Measurements from ENCODE around the gene ANKRD11. TPM values are rescaled to one million over a fixed set of nuclear protein-coding genes. Genes with fewer than 3 reads are reported as not detected.
A peak's percentile ranks its signal among the peaks of the same experiment; 100 is the strongest.
"Not testable (repeated sequence)": the region's sequence is repeated elsewhere in the genome, so short reads cannot be mapped to it uniquely, and the experiment has no call there.

ANKRD11 gene
- total RNA-seq, 2 experiments from 2014 or later: 184 to 235 TPM

DNA sequence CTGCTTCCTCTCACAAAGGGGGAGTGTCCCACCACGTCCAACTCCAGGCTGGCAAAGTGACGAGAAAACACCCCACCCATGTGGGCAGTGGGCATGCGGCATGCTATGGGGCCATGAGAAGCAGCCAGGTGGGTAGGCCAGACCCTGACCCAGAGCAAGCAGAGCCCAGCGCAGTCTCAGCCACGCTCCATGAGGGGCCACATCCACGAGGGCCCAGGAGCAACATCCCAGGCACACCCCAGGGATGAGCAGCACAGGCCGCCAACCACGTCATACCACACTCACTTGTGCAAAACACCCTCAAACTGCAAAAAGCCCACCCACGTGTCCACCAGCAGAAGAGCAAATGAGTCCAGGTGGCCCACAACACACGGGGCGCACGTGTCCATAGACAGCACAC lies 155.9 kb downstream of the ANKRD11 start:
- no peaks in the 10 kb centered on the region for H3K9me3 Mint-ChIP-seq (ENCODE audit: low read depth)
- H3K4me3 Mint-ChIP-seq: no peak overlapping the region
- ATAC-seq: no peak
- CTCF ChIA-PET: interaction anchor here (1.5 kb wide), 1 partner anchor 174 kb away, joined by 4 read pairs; the partner anchor contains the start of gene SPG7
- peaks cover 71% of the 10 kb centered on the region for H3K4me1 Mint-ChIP-seq
- peak overlapping the region; percentile 73 for H3K27ac Mint-ChIP-seq
- no peaks in the 10 kb centered on the region for H3K27me3 Mint-ChIP-seq
- no peaks in the 10 kb centered on the region for H3K36me3 Mint-ChIP-seq
- DNase-seq: no peak

GRCh38 chr16:89334050-89334449 lies 156.3 kb downstream of the ANKRD11 start:
- CTCF ChIA-PET: interaction anchor here (1.5 kb wide), 1 partner anchor 175 kb away, joined by 6 read pairs; the partner anchor contains the start of gene SPG7
- H3K36me3 Mint-ChIP-seq: peaks cover 2% of the 10 kb centered on the region
- H3K9me3 Mint-ChIP-seq (ENCODE audit: low read depth): no peaks in the 10 kb centered on the region
- DNase-seq (no peak), ATAC-seq (peak; percentile 4)
- peak overlapping the region; percentile 73 for H3K27ac Mint-ChIP-seq
- H3K27me3 Mint-ChIP-seq: no peaks in the 10 kb centered on the region
- H3K4me1 Mint-ChIP-seq: peaks cover 72% of the 10 kb centered on the region
- no peak overlapping the region for H3K4me3 Mint-ChIP-seq

DNA sequence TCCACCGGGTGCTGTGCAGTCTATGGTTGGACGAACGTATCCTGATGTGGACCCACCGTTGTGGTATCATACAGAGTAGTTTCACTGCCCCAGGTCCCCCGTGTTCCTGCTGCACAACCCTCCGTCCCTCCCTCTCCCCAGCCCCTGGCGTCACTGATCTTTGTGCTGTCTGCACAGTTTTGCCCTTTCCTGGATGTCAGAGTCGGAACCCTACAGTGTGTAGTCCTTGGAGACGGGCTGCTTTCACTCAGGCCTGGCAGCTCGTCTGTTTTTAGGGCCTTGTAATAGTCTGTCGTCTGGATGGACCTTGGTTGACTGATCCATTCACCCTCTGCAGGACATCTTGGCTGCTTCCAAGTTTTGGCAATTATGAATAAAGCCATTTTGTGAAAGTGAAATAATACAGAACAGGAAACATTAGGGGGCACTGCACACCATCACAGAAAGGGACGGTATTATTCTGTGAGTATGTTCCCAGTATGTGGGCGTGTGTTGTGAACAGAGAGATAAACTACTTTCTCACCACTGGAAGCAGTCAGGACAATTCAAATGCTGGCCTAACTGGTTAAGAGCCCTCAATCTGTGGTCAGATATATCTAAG lies 156.9 kb downstream of the ANKRD11 start:
- H3K36me3 Mint-ChIP-seq; H3K4me3 Mint-ChIP-seq; H3K27me3 Mint-ChIP-seq; H3K9me3 Mint-ChIP-seq (ENCODE audit: low read depth): not testable (repeated sequence)
- H3K27ac Mint-ChIP-seq: peak overlapping the region; percentile 73
- CTCF ChIA-PET: interaction anchor here (0.9 to 1.6 kb wide), 4 partner anchors 23 to 228 kb away, joined by 3 to 6 read pairs (median 4); partner anchors contain the start of gene SPG7
- ATAC-seq (peak; percentile 55), DNase-seq (peak; percentile 59)
- H3K4me1 Mint-ChIP-seq: peaks cover 69% of the 10 kb centered on the region

DNA sequence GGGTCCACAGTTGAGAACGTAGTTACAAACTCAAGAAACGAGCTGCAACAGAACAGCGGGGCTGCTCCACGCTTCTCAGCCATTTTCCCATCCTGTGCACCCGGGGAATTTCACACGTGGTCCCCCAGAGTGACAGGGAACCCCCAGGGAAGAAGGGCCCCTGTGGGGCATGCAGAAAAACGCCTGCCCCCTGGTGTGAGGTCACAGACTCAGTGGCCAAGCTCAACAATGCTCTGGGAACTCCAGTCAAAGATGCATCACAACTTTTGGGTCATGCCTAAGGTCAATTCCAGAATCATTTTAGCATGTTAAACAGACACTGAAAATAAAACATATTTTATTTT lies 157.5 kb downstream of the ANKRD11 start:
- ATAC-seq: no peak
- CTCF ChIA-PET: interaction anchor here (0.5 to 1.6 kb wide), 7 partner anchors 18 to 685 kb away, joined by 3 to 7 read pairs (median 3); partner anchors contain the start of gene SPG7
- DNase-seq: no peak
- peak overlapping the region; percentile 77 for H3K27ac Mint-ChIP-seq
- H3K27me3 Mint-ChIP-seq: no peaks in the 10 kb centered on the region
- H3K9me3 Mint-ChIP-seq (ENCODE audit: low read depth): no peaks in the 10 kb centered on the region
- H3K4me1 Mint-ChIP-seq: peaks cover 74% of the 10 kb centered on the region
- no peak overlapping the region for H3K4me3 Mint-ChIP-seq
- H3K36me3 Mint-ChIP-seq: peaks cover 6% of the 10 kb centered on the region

- Mint-ChIP-seq H3K27ac (peak overlapping the region; percentile 77), H3K27me3 (no peaks in the 10 kb centered on the region), H3K9me3 (ENCODE audit: low read depth) (no peaks in the 10 kb centered on the region), H3K4me1 (peaks cover 79% of the 10 kb centered on the region), H3K36me3 (peaks cover 8% of the 10 kb centered on the region), H3K4me3 (no peak overlapping the region)
- ATAC-seq (no peak), DNase-seq (peak; percentile 47)
- CTCF ChIA-PET: interaction anchor here (0.5 to 1.6 kb wide), 9 partner anchors 11 to 684 kb away, joined by 3 to 7 read pairs (median 3); partner anchors contain the start of gene SPG7
Observed at GRCh38 chr16:89332243-89332901, 158.0 kb downstream of the ANKRD11 start.

GRCh38 chr16:89331371-89332109 lies 158.8 kb downstream of the ANKRD11 start:
- Mint-ChIP-seq H3K4me3 (peak overlapping the region; percentile 47), H3K36me3 (peaks cover 9% of the 10 kb centered on the region), H3K27ac (peak overlapping the region; percentile 77), H3K27me3 (no peaks in the 10 kb centered on the region), H3K9me3 (ENCODE audit: low read depth) (no peaks in the 10 kb centered on the region), H3K4me1 (peaks cover 84% of the 10 kb centered on the region)
- CTCF ChIA-PET: interaction anchor here (1.0 to 1.6 kb wide), 3 partner anchors 12 to 177 kb away, joined by 3 to 7 read pairs (median 3); partner anchors contain the start of gene SPG7
- DNase-seq (peak; percentile 78), ATAC-seq (peak; percentile 50)

GRCh38 chr16:89330177-89330856 lies 160.0 kb downstream of the ANKRD11 start:
- Mint-ChIP-seq H3K27ac (peak overlapping the region; percentile 84), H3K4me1 (peaks cover 84% of the 10 kb centered on the region), H3K4me3 (peak overlapping the region; percentile 63), H3K9me3 (ENCODE audit: low read depth) (no peaks in the 10 kb centered on the region), H3K36me3 (peaks cover 18% of the 10 kb centered on the region), H3K27me3 (no peaks in the 10 kb centered on the region)
- CTCF ChIA-PET: no interaction called here
- ATAC-seq: peak; percentile 41
- DNase-seq: peak; percentile 60

DNA sequence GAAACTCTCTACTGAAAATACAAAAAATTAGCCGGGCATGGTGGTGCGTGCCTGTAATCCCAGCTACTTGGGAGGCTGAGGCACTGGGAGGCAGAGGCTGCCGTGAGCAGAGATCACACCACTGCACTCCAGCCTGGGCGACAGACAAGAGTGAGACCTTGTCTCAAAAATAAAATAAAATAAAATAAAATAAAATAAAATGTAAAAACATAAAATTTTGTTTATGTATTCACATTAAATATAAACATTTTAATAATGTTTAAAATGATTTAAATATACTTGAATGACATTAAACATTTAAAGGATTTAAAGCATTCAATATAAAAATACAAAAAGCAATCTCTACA lies 160.6 kb downstream of the ANKRD11 start:
- H3K9me3 Mint-ChIP-seq (ENCODE audit: low read depth); ATAC-seq; DNase-seq; H3K27me3 Mint-ChIP-seq: not testable (repeated sequence)
- CTCF ChIA-PET: interaction anchor here (0.9 kb wide), 1 partner anchor 15 kb away, joined by 4 read pairs; no protein-coding TSS in a partner anchor
- Mint-ChIP-seq H3K4me1 (peaks cover 85% of the 10 kb centered on the region), H3K27ac (peak overlapping the region; percentile 84), H3K4me3 (peak overlapping the region; percentile 63), H3K36me3 (peaks cover 23% of the 10 kb centered on the region)

DNA sequence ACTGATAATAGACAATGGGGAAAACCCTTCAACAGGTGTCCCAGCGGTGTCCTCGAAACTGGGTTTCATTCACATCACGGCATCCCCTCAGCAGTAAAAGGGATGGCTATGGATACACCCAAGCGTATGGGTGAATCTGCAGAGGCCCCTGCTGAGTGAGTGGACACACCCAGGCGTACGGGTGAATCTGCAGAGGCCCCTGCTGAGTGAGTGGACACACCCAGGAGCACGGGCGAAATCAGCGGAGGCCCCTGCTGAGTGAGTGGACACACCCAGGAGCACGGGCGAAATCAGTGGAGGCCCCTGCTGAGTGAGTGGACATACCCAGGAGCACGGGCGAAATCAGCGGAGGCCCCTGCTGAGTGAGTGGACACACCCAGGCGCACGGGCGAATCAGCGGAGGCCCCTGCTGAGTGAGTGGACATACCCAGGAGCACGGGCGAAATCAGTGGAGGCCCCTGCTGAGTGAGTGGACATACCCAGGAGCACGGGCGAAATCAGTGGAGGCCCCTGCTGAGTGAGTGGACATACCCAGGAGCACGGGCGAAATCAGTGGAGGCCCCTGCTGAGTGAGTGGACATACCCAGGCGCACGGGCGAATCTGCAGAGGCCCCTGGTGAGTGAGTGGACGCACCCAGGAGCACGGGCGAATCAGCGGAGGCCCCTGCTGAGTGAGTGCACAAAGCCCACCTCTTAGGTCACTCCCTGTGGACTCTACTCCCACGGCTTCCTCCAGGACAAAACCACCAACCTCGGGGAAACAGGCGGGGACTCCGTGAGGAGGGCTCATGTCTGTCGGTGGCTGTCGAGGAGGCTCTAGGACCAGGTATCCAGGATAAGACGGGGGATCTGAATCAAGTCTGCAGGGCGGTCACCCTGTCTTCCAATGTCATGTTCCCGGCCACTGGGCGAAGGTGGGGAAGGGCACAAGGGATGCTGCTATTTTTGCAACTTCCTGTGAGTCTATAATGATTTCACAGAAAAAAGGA lies 161.7 kb downstream of the ANKRD11 start:
- Mint-ChIP-seq H3K36me3 (peaks cover 28% of the 10 kb centered on the region), H3K4me1 (peaks cover 86% of the 10 kb centered on the region)
- DNase-seq; H3K4me3 Mint-ChIP-seq; H3K27ac Mint-ChIP-seq; H3K27me3 Mint-ChIP-seq; ATAC-seq; H3K9me3 Mint-ChIP-seq (ENCODE audit: low read depth): not testable (repeated sequence)
- CTCF ChIA-PET: interaction anchor here (0.9 kb wide), 1 partner anchor 14 kb away, joined by 4 read pairs; no protein-coding TSS in a partner anchor

DNA sequence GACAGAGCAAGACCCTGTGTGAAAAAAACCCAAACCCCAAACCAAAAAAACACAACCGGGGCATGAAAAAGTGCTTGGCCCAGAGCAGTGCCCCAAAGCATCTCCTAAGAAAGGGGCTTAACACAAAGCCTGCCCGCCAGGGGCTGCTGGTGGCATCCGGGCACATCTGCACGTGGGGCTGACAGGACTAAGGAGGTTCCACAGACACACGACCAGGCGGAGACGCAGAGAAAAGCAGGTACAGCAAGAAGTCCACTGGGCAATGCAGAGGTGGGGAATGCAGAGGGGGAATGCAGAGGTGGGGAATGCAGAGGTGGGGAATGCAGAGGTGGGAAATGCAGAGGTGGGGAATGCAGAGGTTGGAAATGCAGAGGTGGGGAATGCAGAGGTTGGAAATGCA lies 163.6 kb downstream of the ANKRD11 start:
- CTCF ChIA-PET: no interaction called here
- no peaks in the 10 kb centered on the region for H3K27me3 Mint-ChIP-seq
- no peaks in the 10 kb centered on the region for H3K9me3 Mint-ChIP-seq (ENCODE audit: low read depth)
- peak overlapping the region; percentile 84 for H3K27ac Mint-ChIP-seq
- H3K4me1 Mint-ChIP-seq: peaks cover 87% of the 10 kb centered on the region
- no peak overlapping the region for H3K4me3 Mint-ChIP-seq
- H3K36me3 Mint-ChIP-seq: peaks cover 36% of the 10 kb centered on the region
- no peak for DNase-seq
- ATAC-seq: no peak

GRCh38 chr16:89325861-89326471 lies 164.4 kb downstream of the ANKRD11 start:
- Mint-ChIP-seq H3K36me3 (peaks cover 36% of the 10 kb centered on the region), H3K9me3 (ENCODE audit: low read depth) (no peaks in the 10 kb centered on the region), H3K4me3 (peak overlapping the region; percentile 59), H3K27me3 (no peaks in the 10 kb centered on the region), H3K27ac (peak overlapping the region; percentile 84), H3K4me1 (peaks cover 86% of the 10 kb centered on the region)
- CTCF ChIA-PET: interaction anchor here (1.1 to 2.4 kb wide), 2 partner anchors 10 to 12 kb away, joined by 4 to 12 read pairs; no protein-coding TSS in a partner anchor
- DNase-seq (peak; percentile 65), ATAC-seq (peak; percentile 21)
